CD4-positive, alpha-beta memory T cell (primary cell): ENCODE measurements around the gene FRS3. TPM values are rescaled to one million over a fixed set of nuclear protein-coding genes. Genes with fewer than 3 reads are reported as not detected.

ENCODE experiments used
- CTCF ChIA-PET: fragments of 350-600 bp; sonication (Branson Sonifier 250); formaldehyde crosslinking; loops from one replicate; lab custom pipeline; 2021; ENCODE audit warnings: inconsistent platforms; ENCODE audit not compliant: partially characterized antibody; lab: Charles Lee
- POLR2A ChIA-PET: fragments of 350-600 bp; sonication (Branson Sonifier 250); formaldehyde crosslinking; loops from one replicate; lab custom pipeline; 2021; ENCODE audit not compliant: partially characterized antibody; lab: Charles Lee
- DNase-seq, 5 donors: peaks; one replicate each; pipeline versions ENCODE4 v3.0.0 to v3.0.0-alpha.2; 2020 to 2022; ENCODE audit warnings: mixed read lengths in 1 of 5
- H3K27ac ChIP-seq: one replicate; pipeline ENCODE4 v1.7.0; 2013; ENCODE audit warnings: low read depth, low read length
- H3K27me3 ChIP-seq: 2 replicates; pipeline ENCODE4 v1.7.0; 2013; ENCODE audit warnings: mild to moderate bottlenecking, low read length, moderate library complexity; ENCODE audit not compliant: insufficient read depth
- H3K36me3 ChIP-seq: 2 replicates; pipeline ENCODE4 v1.7.0; 2013; ENCODE audit warnings: mild to moderate bottlenecking, low read length, moderate library complexity; ENCODE audit not compliant: insufficient read depth
- H3K4me1 ChIP-seq: 2 replicates; pipeline ENCODE4 v1.7.0; 2013; ENCODE audit warnings: mild to moderate bottlenecking, low read length, moderate library complexity; ENCODE audit not compliant: insufficient read depth
- H3K4me3 ChIP-seq, 2 donors: one replicate each; pipeline ENCODE4 v1.7.0; 2013; ENCODE audit warnings: low read length in 2 of 2, mild to moderate bottlenecking in 1 of 2
- H3K9me3 ChIP-seq, 2 donors: one replicate each; pipeline ENCODE4 v1.7.0; 2013; ENCODE audit warnings: low read length in 2 of 2, control low read depth in 1 of 2; ENCODE audit not compliant: control insufficient read depth in 1 of 2
- H3K27ac Mint-ChIP-seq, 7 donors: one replicate each; pipeline ENCODE4 v1.8.0; 2020 to 2021; ENCODE audit warnings: mixed read lengths in 7 of 7, mild to moderate bottlenecking in 6 of 7, inconsistent platforms in 3 of 7, moderate library complexity in 3 of 7
- H3K27me3 Mint-ChIP-seq, 2 donors: one replicate each; pipeline ENCODE4 v1.8.0; 2020 to 2021; ENCODE audit warnings: mixed read lengths in 2 of 2
- H3K36me3 Mint-ChIP-seq, 2 donors: one replicate each; pipeline ENCODE4 v1.8.0; 2020 to 2021; ENCODE audit warnings: mixed read lengths in 2 of 2, inconsistent platforms in 1 of 2, mild to moderate bottlenecking in 1 of 2
- H3K4me1 Mint-ChIP-seq, 4 donors: one replicate each; pipeline ENCODE4 v1.8.0; 2020 to 2021; ENCODE audit warnings: mixed read lengths in 4 of 4, mild to moderate bottlenecking in 1 of 4
- H3K4me3 Mint-ChIP-seq, 8 donors: one replicate each; pipeline ENCODE4 v1.8.0; 2020 to 2021; ENCODE audit warnings: mixed read lengths in 8 of 8, mild to moderate bottlenecking in 7 of 8, moderate library complexity in 6 of 8, inconsistent platforms in 3 of 8
- H3K9me3 Mint-ChIP-seq, 8 donors: one replicate each; pipeline ENCODE4 v1.8.0; 2020 to 2021; ENCODE audit warnings: mixed read lengths in 8 of 8, mild to moderate bottlenecking in 5 of 8, inconsistent platforms in 3 of 8, moderate library complexity in 1 of 8
- intact Hi-C: fragments of 100-400 bp; cut with micrococcal nuclease; formaldehyde crosslinking; loops from one replicate; pipeline ENCODE4 v1.15.1; 2023
- polyA plus RNA-seq, 2 donors: library from polyadenylated mRNA; unstranded; fragments of 300-500 nt; fragmentation: Illumina TruSeq; gene quantifications; one replicate each; pipeline ENCODE4 v1.2.3, GENCODE V29; 2021
- total RNA-seq, 2 experiments: library from RNA; stranded (reverse); gene quantifications; one replicate each; pipeline ENCODE4 v1.2.3, GENCODE V29; 2021

The FRS3 gene
- total and polyA plus RNA-seq, 4 experiments from 2014 or later = 2.2 to 10.0 (median 5.8) TPM

DNA sequence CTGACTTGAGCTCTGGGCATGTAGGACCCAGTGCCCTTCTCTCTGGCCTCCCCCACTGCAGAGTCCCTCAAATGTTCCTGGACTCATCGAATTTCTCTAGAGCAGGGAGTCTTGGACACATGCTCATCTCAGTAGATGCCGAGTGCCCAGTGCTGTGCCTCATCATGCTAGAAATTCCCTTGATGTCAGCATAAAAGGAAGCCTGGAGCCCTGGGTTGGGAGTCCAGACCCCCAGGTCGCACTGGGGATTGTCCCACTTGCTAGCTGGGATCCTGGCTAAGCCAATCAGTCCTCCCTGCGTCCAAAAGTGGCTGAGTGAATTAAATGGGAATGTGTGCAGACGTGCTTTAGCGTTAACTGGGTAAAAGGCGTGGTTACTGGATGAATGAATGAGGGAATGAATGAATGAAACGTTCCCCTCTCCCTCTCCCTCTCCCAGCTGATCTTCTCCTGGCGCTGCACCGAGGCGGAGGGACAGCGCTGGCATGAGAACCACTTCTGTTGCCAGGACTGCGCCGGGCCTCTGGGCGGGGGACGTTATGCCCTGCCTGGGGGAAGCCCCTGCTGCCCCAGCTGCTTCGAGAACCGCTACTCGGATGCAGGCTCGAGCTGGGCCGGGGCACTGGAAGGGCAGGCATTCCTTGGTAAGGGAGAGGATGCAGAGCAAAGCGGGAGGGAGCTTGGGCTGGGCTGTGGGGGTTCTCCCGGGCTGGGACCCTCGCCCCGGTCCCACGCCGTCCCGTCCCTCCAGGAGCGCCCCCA, 6.2 kb upstream of the FRS3 start:
- peaks cover 3% of the 10 kb centered on the region in 2 donors for H3K27me3 Mint-ChIP-seq

GRCh38 chr6:41785254-41785653, 5.6 kb upstream of the FRS3 start:
- Histone ChIP-seq H3K4me1 (peaks cover 23% of the 10 kb centered on the region), H3K36me3 (peaks cover 12% of the 10 kb centered on the region), H3K4me3 (no peak overlapping the region), H3K27ac (no peak overlapping the region), H3K9me3 (no peaks in the 10 kb centered on the region), H3K27me3 (no peaks in the 10 kb centered on the region)
- ChIA-PET POLR2A (interaction anchor here (1.1 to 5.5 kb wide), 4 partner anchors 47 to 261 kb away, joined by 3 to 126 read pairs (median 25); partner anchors contain the start of genes BYSL, MED20 and TAF8), CTCF (interaction anchor here (1.3 to 9.8 kb wide), 7 partner anchors 9 to 432 kb away, joined by 3 to 178 read pairs (median 6); partner anchors contain the start of genes BYSL, MED20, TAF8 and TFEB)
- Mint-ChIP-seq H3K36me3 (peaks cover 9 to 23% of the 10 kb centered on the region in 2 donors), H3K27ac (peak overlapping the region in 1 of 7 donors; percentile 57), H3K4me1 (peaks cover 10 to 36% (median 19%) of the 10 kb centered on the region in 4 donors), H3K9me3 (peaks cover 0 to 2% (median 0%) of the 10 kb centered on the region in 8 donors), H3K4me3 (peak overlapping the region in 7 of 8 donors; percentile 56 to 84 (median 73)), H3K27me3 (peaks cover 3% of the 10 kb centered on the region in 2 donors)
- DNase-seq = no peak
- intact Hi-C loops = loop anchor here (10.0 kb wide), 1 partner anchor 1390 kb away; the partner anchor contains the start of gene SRF

More for the DNA sequence above, 6.2 kb upstream of the FRS3 start:
- DNase-seq = no peak
- ChIA-PET POLR2A (interaction anchor here (1.0 to 5.5 kb wide), 13 partner anchors 10 to 1093 kb away, joined by 3 to 126 read pairs (median 6); partner anchors contain the start of genes BYSL, CCND3, MED20 and RPL7L1), CTCF (interaction anchor here (0.5 to 9.8 kb wide), 15 partner anchors 9 to 810 kb away, joined by 3 to 178 read pairs (median 4); partner anchors contain the start of genes BYSL, MED20, TAF8 and TFEB)
- peaks cover 10 to 34% (median 17%) of the 10 kb centered on the region in 4 donors for H3K4me1 Mint-ChIP-seq
- H3K36me3 Mint-ChIP-seq = peaks cover 12 to 27% of the 10 kb centered on the region in 2 donors
- peak overlapping the region; percentile 68 to 99 (median 80) for H3K4me3 Mint-ChIP-seq
- peaks cover 18% of the 10 kb centered on the region for H3K36me3 ChIP-seq
- no peak overlapping the region for H3K27ac ChIP-seq
- peaks cover 21% of the 10 kb centered on the region for H3K4me1 ChIP-seq
- H3K9me3 ChIP-seq = no peaks in the 10 kb centered on the region
- H3K4me3 ChIP-seq = peak overlapping the region in 1 of 2 donors; percentile 84
- intact Hi-C loops = loop anchor here (2.0 to 10.0 kb wide), 2 partner anchors 319 to 1389 kb away; partner anchors contain the start of gene SRF
- H3K27me3 ChIP-seq = no peaks in the 10 kb centered on the region
- H3K27ac Mint-ChIP-seq = peak overlapping the region in 3 of 7 donors; percentile 69 to 98 (median 77)
- peaks cover 0 to 2% (median 0%) of the 10 kb centered on the region in 8 donors for H3K9me3 Mint-ChIP-seq

DNA sequence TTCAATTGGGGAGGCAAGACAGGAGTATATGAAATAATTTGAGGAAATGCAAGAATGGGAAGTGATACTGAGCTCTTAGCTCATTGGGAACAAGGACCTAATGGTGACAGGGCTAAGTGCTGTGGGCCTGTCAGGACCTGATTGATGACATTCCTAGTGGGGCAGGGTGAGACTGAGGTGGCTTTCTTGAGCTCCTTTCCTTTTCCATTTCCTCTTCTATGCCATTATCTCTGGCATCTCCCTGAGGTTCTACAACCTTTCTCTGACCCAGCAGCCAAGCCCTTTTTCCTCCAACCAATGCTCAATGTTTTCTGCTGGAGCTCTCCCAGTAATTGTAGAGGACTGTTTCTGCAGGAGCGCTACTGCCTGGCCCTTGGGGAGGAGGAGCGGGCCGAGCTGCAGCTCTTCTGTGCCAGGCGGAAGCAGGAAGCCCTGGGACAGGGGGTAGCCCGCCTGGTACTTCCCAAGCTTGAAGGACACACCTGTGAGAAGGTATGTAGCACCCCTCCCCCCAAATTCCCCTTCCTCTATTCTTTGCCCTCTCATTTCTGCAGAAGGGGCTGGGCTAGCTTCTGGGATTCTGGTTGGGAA, 5.0 kb upstream of the FRS3 start:
- no peak overlapping the region for H3K27ac ChIP-seq
- Mint-ChIP-seq H3K27ac (peak overlapping the region in 2 of 7 donors; percentile 36 to 57), H3K4me1 (peaks cover 10 to 34% (median 22%) of the 10 kb centered on the region in 4 donors), H3K4me3 (peak overlapping the region in 7 of 8 donors; percentile 34 to 74 (median 57)), H3K36me3 (peaks cover 3 to 20% of the 10 kb centered on the region in 2 donors), H3K27me3 (peaks cover 3 to 5% of the 10 kb centered on the region in 2 donors), H3K9me3 (peaks cover 0 to 2% (median 0%) of the 10 kb centered on the region in 8 donors)
- H3K4me1 ChIP-seq = peaks cover 23% of the 10 kb centered on the region
- no peaks in the 10 kb centered on the region for H3K27me3 ChIP-seq
- no peak overlapping the region for H3K4me3 ChIP-seq
- DNase-seq = no peak
- POLR2A ChIA-PET = interaction anchor here (1.1 to 5.5 kb wide), 2 partner anchors 137 to 261 kb away, joined by 3 to 126 read pairs; partner anchors contain the start of genes BYSL and TAF8
- intact Hi-C loops = loop anchor here (10.0 kb wide), 1 partner anchor 1390 kb away; the partner anchor contains the start of gene SRF
- CTCF ChIA-PET = interaction anchor here (1.3 to 9.8 kb wide), 5 partner anchors 9 to 430 kb away, joined by 3 to 178 read pairs (median 6); partner anchors contain the start of genes BYSL, MED20, TAF8 and TFEB
- no peaks in the 10 kb centered on the region for H3K9me3 ChIP-seq
- peaks cover 8% of the 10 kb centered on the region for H3K36me3 ChIP-seq

DNA sequence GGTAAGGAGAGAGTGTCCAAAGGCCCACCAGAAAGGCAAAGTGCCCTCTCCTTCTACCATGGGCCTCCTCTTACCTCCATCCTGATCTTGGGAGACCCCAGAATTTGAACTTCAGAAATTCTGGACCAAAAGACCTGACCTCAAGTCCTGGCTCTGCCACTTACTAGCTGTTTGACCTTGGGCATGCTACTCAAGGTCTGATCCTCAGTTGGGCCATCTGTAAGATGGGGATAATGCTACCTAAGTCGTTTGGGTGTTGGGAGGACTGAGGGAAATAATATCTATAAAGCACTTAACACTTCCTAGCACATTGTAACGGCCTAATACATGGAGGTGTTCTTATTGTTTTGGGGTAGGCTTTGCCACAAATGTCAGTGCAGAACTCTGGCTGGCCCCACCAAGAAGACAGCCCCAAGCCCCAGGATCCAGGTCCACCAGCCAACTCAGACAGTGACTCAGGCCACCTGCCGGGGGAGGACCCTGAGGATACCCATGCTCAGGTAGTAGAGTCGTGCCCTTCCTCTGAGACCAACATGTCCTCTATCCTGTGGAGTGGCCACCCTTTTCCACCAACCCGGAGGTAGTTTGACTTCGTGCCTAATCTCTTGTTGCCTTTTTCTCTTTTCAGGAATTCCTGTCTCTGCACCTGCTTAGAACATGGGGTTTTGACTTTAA, 3.5 kb upstream of the FRS3 start:
- Histone ChIP-seq H3K36me3 (no peaks in the 10 kb centered on the region), H3K27ac (no peak overlapping the region), H3K4me3 (no peak overlapping the region), H3K9me3 (no peaks in the 10 kb centered on the region), H3K4me1 (peaks cover 21% of the 10 kb centered on the region), H3K27me3 (no peaks in the 10 kb centered on the region)
- no peak for DNase-seq
- Mint-ChIP-seq H3K4me3 (peak overlapping the region in 1 of 8 donors; percentile 63), H3K27ac (peak overlapping the region in 1 of 7 donors; percentile 48), H3K4me1 (peaks cover 11 to 42% (median 20%) of the 10 kb centered on the region in 4 donors), H3K36me3 (peaks cover 0 to 15% of the 10 kb centered on the region in 2 donors), H3K27me3 (peaks cover 3 to 5% of the 10 kb centered on the region in 2 donors), H3K9me3 (peaks cover 0 to 2% (median 0%) of the 10 kb centered on the region in 8 donors)
- ChIA-PET CTCF (interaction anchor here (0.9 to 9.8 kb wide), 5 partner anchors 8 to 765 kb away, joined by 3 to 178 read pairs (median 8); partner anchors contain the start of genes BYSL, MED20 and TAF8), POLR2A (interaction anchor here (1.2 to 5.5 kb wide), 2 partner anchors 263 to 267 kb away, joined by 4 to 126 read pairs; partner anchors contain the start of gene TAF8)
- intact Hi-C loops = loop anchor here (10.0 kb wide), 1 partner anchor 1392 kb away; the partner anchor contains the start of gene SRF

GRCh38 chr6:41781366-41781730, 1.6 kb upstream of the FRS3 start:
- no peaks in the 10 kb centered on the region for H3K27me3 ChIP-seq
- no peak overlapping the region for H3K4me3 ChIP-seq
- H3K9me3 ChIP-seq = no peaks in the 10 kb centered on the region
- peaks cover 2 to 6% of the 10 kb centered on the region in 2 donors for H3K36me3 Mint-ChIP-seq
- ChIA-PET POLR2A (interaction anchor here (1.4 kb wide), 1 partner anchor 267 kb away, joined by 6 read pairs; no protein-coding TSS in a partner anchor), CTCF (interaction anchor here (0.7 to 9.8 kb wide), 8 partner anchors 10 to 433 kb away, joined by 3 to 178 read pairs (median 4); partner anchors contain the start of genes BYSL, MED20 and TAF8)
- no peak for DNase-seq
- H3K4me3 Mint-ChIP-seq = peak overlapping the region; percentile 53 to 82 (median 74)
- H3K9me3 Mint-ChIP-seq = peaks cover 0 to 2% (median 0%) of the 10 kb centered on the region in 8 donors
- peak overlapping the region in 3 of 7 donors; percentile 69 to 88 (median 85) for H3K27ac Mint-ChIP-seq
- H3K27ac ChIP-seq = no peak overlapping the region
- H3K27me3 Mint-ChIP-seq = peaks cover 2 to 3% of the 10 kb centered on the region in 2 donors
- intact Hi-C loops = loop anchor here (10.0 kb wide), 1 partner anchor 1393 kb away; the partner anchor contains the start of gene SRF
- peaks cover 9 to 32% (median 18%) of the 10 kb centered on the region in 4 donors for H3K4me1 Mint-ChIP-seq
- H3K4me1 ChIP-seq = peaks cover 21% of the 10 kb centered on the region
- H3K36me3 ChIP-seq = no peaks in the 10 kb centered on the region
